ENCODE data around the gene PDGFD. TPM values are rescaled to one million over a fixed set of nuclear protein-coding genes. Genes with fewer than 3 reads are reported as not detected.

Gene PDGFD
- total and polyA plus RNA-seq, 12 donors, result 6.0 to 17.5 (median 10.7) TPM

- no peaks in the 10 kb centered on the region for H3K36me3 ChIP-seq
- no peaks in the 10 kb centered on the region for H3K9me3 ChIP-seq
- ATAC-seq (no peak), DNase-seq (no peak)
- H3K4me1 ChIP-seq, result no peaks in the 10 kb centered on the region
- TF ChIP-seq CTCF (IDR thresholded peaks at IDR 0.05), result no peak
- WGBS, 2 donors, result 53 to 62% methylated on average over 1 of the region's 1 CpG
- no peak overlapping the region for H3K4me3 ChIP-seq
- intact Hi-C loops (cut with DNase I), result no loop called here
- no peaks in the 10 kb centered on the region for H3K27me3 ChIP-seq
- H3K27ac ChIP-seq, result no peak overlapping the region
Measured at GRCh38 chr11:104199053-104199452, 35.1 kb upstream of the PDGFD start.

GRCh38 chr11:104198576-104198975 is 34.6 kb upstream of the PDGFD start:
- no peaks in the 10 kb centered on the region for H3K9me3 ChIP-seq
- WGBS, 2 donors, result 67 to 78% methylated on average over 2 of the region's 2 CpGs
- no peaks in the 10 kb centered on the region for H3K36me3 ChIP-seq
- H3K27ac ChIP-seq, result no peak overlapping the region
- ATAC-seq (no peak), DNase-seq (no peak)
- no peak for TF ChIP-seq CTCF (IDR thresholded peaks at IDR 0.05)
- H3K27me3 ChIP-seq, result no peaks in the 10 kb centered on the region
- no peaks in the 10 kb centered on the region for H3K4me1 ChIP-seq
- intact Hi-C loops (cut with DNase I), result no loop called here
- H3K4me3 ChIP-seq, result no peak overlapping the region

GRCh38 chr11:104191124-104191523 is 27.2 kb upstream of the PDGFD start:
- Histone ChIP-seq H3K4me1 (no peaks in the 10 kb centered on the region), H3K9me3 (no peaks in the 10 kb centered on the region), H3K27ac (no peak overlapping the region), H3K36me3 (no peaks in the 10 kb centered on the region), H3K4me3 (no peak overlapping the region), H3K27me3 (no peaks in the 10 kb centered on the region)
- 87 to 96% methylated on average over 3 of the region's 3 CpGs for WGBS, 2 donors
- ATAC-seq, result no peak
- intact Hi-C loops (cut with DNase I), result no loop called here
- DNase-seq, result no peak
- no peak for TF ChIP-seq CTCF (IDR thresholded peaks at IDR 0.05)

- no peaks in the 10 kb centered on the region for H3K27me3 ChIP-seq
- H3K36me3 ChIP-seq, result no peaks in the 10 kb centered on the region
- intact Hi-C loops (cut with DNase I), result no loop called here
- H3K9me3 ChIP-seq, result no peaks in the 10 kb centered on the region
- DNase-seq (no peak), ATAC-seq (no peak)
- H3K4me1 ChIP-seq, result no peaks in the 10 kb centered on the region
- no peak for TF ChIP-seq CTCF (IDR thresholded peaks at IDR 0.05)
- H3K4me3 ChIP-seq, result no peak overlapping the region
- no peak overlapping the region for H3K27ac ChIP-seq
Measured at GRCh38 chr11:104183593-104183992, 19.6 kb upstream of the PDGFD start.

- intact Hi-C loops (cut with DNase I), result no loop called here
- no peak for TF ChIP-seq CTCF (IDR thresholded peaks at IDR 0.05)
- H3K4me1 ChIP-seq, result no peaks in the 10 kb centered on the region
Measured at GRCh38 chr11:104175769-104176168, 11.8 kb upstream of the PDGFD start.

More at GRCh38 chr11:104175769-104176168, 11.8 kb upstream of the PDGFD start:
- Histone ChIP-seq H3K36me3 (no peaks in the 10 kb centered on the region), H3K4me3 (no peak overlapping the region), H3K9me3 (no peaks in the 10 kb centered on the region), H3K27ac (no peak overlapping the region), H3K27me3 (no peaks in the 10 kb centered on the region)
- WGBS, 2 donors, result 96% methylated on average over 1 of the region's 1 CpG
- ATAC-seq (no peak), DNase-seq (no peak)

All from heart right ventricle (tissue), 16 donors.